SIG-M5 treated with dmso at 0.1 percent for 504 hours (cell line): ENCODE data around the gene GDPD3.

Experiments
- DNase-seq: peaks from one replicate; lab custom pipeline; 2025; ENCODE audit not compliant: unreplicated experiment; lab: John Stamatoyannopoulos, UW

The GDPD3 gene

DNA sequence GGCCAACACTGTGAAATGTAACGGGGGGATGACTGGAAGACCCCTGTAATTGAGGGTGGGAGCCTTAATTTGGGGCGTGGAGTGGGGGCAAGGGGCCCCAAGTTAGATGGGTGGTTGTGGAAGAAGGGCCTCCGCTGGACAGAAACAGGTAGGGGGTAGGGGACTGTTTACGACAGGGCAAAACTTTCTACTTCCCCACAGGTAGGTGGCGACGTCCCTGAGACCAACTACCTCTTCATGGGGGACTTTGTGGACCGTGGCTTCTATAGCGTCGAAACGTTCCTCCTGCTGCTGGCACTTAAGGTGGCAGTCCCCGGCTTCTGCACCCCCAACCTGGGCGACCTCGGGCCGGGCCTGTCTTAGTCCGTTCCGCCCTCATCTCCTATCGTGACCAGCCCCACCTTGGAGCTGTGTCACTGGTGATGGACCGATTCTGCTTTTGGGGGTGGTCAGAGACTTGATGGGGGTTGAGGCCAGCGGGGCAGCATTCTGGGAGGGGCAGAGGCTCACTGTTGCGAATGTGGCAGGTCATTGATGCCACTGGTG lies 30.7 kb downstream of the GDPD3 start:
- no peak for DNase-seq

DNA sequence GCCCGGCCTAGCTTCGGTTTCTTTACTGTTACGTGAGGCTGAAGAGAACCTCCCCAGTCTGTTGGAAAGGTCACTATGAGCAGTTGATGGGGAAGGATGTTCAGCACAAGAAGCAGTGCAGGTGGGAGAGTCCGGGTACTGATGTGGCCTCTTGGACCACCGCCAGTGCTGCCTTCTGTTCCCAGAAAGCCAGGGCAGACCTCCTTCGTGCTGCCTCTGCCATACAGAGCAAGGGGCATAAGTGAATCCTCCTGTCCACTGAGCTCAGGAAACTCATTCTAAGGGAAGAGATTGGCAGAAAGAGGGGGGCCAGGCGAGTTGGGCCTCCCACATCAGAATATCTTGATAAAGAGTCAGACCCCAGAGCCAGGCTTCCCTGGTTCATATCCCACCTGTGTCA lies 33.9 kb downstream of the GDPD3 start:
- DNase-seq: no peak

- no peak for DNase-seq
These were observed 34.6 kb downstream of the GDPD3 start for GRCh38 chr16:30078744-30079143.

GRCh38 chr16:30077656-30078055 lies 35.7 kb downstream of the GDPD3 start:
- DNase-seq: no peak

DNA sequence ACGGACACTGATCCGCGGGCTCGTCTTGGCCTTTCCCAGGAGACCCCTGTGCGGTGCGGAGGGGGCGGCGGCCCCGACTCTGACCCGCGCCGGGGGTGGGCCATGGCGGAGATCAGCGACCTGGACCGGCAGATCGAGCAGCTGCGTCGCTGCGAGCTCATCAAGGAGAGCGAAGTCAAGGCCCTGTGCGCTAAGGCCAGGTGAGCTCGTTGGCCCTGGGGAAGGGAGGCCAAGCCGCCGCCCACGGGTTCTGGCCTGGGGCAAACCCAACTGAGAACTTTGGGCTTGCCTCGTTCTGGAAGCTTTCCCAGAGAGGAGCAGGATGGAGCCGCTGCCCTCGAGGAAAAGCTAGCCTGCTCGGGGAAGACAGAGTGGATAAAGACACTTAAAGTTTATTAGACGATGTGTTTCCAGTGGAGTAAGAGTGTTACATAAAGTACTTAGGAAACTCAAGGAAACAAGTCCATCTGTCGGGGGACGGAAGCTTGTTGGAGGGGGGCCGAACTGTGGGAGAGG lies 37.0 kb downstream of the GDPD3 start:
- no peak for DNase-seq

DNA sequence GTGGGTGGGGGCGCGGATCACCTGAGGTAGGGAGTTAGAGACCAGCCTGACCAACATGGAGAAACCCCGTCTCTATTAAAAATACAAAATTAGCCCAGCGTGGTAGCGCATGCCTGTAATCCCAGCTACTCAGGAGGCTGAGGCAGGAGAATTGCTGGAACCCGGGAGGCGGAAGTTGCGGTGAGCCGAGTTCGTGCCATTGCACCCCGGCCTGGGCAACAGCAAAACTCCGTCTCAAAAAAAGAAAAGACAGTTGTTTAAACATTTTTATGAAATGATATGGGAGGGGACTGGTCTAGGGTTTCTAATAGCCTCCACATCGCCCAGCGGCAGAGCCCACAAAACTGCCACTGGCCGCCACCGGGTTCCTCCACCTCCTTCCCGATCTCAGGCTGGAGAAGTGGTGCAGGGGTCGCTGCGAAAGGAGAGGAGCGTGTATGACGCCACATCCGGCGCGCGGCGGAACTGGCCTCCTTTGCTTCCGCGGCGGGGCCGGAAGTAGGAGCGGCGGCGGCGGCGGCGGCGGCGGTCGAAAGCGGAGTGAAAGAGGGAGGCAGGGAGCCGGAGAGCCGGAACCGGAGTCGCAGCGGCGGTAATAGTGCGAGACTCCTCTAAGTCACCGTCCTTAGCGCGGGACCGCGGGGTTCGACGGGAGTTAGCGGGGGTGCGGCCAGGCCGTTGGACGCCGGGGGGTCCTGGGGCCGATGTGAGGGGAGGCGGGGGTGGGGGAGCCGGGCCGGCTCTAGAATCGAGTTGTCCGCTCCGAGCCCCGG lies 37.6 kb downstream of the GDPD3 start, which contains the start of gene PPP4C:
PPP4C (plus strand) TSS at position 492 of the 773 bp plus-strand sequence. CDS start 384 bp downstream, outside the sequence.
- peak; percentile 85 for DNase-seq

GRCh38 chr16:30070490-30070889 lies 42.8 kb downstream of the GDPD3 start:
- DNase-seq: no peak

DNA sequence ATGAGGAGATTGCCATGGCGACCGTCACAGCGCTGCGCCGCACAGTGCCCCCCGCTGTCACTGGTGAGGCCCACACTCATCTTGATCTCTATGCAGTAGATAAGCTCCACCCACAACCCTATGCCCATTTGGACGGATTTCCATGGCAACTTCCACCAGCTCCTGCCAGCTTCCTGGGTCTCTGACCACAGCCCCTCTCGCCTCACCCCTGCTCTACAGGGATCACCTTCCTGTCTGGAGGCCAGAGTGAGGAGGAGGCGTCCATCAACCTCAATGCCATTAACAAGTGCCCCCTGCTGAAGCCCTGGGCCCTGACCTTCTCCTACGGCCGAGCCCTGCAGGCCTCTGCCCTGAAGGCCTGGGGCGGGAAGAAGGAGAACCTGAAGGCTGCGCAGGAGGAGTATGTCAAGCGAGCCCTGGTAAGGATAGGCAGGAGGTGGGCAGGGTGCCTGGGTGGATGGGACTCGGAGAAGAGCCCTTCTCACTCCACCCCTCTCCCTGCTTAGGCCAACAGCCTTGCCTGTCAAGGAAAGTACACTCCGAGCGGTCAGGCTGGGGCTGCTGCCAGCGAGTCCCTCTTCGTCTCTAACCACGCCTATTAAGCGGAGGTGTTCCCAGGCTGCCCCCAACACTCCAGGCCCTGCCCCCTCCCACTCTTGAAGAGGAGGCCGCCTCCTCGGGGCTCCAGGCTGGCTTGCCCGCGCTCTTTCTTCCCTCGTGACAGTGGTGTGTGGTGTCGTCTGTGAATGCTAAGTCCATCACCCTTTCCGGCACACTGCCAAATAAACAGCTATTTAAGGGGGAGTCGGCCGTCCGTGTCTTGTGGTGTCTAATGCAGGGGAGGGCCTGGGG lies 43.5 kb downstream of the GDPD3 start:
- DNase-seq: no peak

DNA sequence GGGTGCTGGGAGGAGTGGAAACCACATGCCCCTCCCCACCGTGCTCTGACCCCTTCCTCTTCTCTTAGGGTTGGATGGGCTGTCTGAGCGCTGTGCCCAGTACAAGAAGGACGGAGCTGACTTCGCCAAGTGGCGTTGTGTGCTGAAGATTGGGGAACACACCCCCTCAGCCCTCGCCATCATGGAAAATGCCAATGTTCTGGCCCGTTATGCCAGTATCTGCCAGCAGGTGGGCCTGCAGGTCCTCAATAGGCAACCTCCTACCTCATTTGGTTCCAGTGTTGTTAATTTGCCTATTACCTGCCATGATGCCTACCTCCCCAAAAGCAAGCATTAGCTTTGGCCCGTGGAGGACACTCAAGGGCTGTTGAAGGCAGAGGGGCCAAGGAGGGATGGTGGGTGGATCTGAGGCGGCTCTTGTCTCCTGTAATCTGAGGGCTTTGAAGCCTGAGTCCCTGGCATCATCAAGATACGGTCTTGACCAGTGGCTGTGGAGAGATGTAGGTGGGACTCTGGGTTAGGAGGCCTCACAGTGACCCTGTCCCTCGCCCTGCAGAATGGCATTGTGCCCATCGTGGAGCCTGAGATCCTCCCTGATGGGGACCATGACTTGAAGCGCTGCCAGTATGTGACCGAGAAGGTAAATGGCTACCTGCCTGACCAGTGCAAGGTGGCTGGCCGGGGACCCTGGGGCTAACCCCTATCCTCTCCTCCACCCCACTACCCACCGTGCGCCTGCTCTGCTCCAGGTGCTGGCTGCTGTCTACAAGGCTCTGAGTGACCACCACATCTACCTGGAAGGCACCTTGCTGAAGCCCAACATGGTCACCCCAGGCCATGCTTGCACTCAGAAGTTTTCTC lies 44.4 kb downstream of the GDPD3 start:
- peak; percentile 30 for DNase-seq

GRCh38 chr16:30068333-30068732 lies 45.0 kb downstream of the GDPD3 start:
- no peak for DNase-seq

DNA sequence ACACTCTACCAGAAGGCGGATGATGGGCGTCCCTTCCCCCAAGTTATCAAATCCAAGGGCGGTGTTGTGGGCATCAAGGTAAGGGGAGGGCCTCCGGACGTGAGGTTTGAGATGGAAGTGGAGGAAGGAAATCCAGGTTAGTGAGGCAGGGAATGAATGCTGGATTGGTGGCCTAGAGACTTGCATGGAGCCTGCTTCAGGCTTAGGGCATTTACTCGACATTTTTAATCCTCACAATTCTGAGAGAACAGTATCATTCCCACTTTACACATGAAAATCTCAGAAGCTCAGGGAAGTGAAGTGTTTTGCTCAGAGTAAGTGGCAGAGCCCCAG lies 45.8 kb downstream of the GDPD3 start:
- DNase-seq: no peak

DNA sequence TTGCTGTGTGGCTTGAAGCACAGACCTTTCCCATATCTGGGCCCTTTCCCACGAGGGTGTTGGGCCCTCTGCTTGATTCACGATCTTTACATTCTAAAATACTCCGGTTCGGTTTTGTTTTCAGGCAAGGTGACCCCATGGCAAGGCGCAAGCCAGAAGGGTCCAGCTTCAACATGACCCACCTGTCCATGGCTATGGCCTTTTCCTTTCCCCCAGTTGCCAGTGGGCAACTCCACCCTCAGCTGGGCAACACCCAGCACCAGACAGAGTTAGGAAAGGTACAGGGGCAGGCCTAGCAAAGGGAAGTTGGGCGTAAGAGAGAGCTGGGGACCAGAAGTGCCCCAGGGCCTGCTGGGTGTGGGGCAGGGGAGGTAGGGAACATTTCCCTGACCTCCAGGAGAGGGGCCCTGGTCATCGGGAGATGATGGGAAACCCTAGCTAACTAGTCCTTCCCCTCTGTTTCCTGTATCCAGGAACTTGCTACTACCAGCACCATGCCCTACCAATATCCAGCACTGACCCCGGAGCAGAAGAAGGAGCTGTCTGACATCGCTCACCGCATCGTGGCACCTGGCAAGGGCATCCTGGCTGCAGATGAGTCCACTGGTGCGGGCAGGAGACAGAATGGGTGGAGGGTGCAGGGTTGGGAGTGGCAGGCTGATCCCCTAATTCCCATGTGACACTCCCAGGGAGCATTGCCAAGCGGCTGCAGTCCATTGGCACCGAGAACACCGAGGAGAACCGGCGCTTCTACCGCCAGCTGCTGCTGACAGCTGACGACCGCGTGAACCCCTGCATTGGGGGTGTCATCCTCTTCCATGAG lies 46.4 kb downstream of the GDPD3 start:
- no peak for DNase-seq

- DNase-seq: peak; percentile 53
These were observed 47.2 kb downstream of the GDPD3 start for GRCh38 chr16:30065943-30066760.

DNA sequence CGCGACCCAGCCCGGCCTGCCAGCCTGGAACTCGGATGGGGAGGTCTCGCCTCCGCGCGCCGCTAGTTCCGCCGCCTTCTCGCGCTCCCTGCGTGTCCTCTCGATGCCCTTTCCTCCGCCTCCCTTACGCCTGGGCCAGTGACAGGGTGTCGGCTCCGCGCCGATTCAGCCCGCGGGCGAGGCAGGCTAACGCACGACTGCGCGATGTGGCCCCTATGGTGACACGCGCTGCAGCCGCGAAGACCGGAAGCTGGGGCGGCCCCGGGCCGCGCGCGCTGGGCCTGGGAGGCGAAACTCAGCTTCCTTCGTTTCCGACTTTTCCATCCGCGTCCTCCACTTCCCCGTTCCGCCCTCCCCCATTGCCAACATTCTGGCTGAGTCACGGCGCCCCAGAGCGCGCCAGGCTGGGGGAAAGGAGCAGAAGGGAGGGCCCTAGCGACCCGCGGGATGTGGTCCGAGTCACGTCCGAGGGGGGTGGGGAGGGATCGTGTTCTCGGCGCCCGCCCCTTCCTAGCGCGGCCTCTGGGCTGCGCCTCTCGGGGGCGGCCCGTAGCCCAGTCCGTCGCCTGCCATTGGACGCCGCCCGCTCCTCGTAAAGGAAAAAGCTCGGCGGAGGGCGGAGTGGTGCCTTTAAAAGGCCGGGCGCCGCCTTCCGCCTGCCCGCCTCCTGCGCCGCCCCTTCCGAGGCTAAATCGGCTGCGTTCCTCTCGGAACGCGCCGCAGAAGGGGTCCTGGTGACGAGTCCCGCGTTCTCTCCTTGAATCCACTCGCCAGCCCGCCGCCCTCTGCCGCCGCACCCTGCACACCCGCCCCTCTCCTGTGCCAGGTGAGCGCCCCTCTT lies 48.0 kb downstream of the GDPD3 start, which contains the start of gene ALDOA:
ALDOA (plus strand) TSS at position 659 of the 841 bp plus-strand sequence. CDS start 1,138 bp downstream, outside the sequence.
- DNase-seq: peak; percentile 97

DNA sequence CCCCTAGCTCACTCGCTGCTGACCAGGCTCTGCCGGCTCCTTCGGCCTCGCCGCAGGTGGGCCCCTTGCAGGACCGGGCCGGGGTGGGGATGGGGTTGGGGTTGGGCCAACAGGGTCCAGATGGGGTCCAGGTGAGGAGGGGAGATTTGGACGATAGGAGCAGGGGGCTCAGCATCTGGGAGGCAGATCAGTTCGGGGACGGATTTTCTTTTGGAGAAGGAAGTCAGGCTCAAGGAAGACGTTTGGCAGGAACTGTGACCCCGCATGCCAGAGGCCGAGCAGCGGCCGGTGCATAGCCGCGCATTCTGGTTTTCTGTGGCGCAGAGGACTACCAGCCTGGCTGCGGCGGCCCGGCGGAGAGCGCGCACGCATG lies 48.6 kb downstream of the GDPD3 start:
- DNase-seq: no peak

DNA sequence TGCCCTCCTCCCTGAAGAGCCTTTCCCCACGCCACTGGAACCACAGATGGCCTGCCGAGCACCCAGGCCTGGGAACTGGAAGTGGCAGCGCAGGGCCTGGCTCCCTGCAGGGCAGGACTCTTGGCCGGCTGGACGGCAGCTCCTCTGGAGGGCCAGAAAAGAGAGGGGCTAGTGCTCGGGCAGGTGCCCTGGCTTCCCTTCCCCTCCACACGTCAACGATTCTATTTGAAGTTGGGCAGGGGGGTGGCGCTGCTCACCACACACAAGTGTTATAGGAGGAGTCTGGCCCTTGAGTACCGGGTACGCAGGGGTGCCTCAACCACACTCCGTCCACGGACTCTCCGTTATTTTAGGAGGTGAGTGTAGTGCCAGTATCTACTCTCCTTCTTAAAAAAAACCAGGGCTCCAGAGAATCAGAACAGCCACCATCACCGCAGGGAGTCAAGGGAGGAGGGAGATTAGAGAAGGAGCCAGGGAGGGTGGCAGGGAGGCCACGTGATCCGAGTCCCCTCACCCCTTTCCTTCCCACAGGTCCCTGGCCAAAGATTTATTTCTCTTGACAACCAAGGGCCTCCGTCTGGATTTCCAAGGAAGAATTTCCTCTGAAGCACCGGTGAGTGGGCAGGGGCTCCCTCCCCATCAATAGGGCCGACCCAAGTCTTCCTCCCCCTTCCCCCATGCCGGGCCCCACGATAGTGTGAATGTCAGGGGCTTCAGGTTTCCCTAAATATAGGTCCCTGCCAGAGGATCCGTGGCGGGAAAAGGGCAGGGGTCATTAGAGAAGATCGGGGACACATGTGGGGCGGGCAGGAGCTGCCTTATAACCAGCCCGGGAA lies 49.2 kb downstream of the GDPD3 start:
- peak; percentile 79 for DNase-seq

DNA sequence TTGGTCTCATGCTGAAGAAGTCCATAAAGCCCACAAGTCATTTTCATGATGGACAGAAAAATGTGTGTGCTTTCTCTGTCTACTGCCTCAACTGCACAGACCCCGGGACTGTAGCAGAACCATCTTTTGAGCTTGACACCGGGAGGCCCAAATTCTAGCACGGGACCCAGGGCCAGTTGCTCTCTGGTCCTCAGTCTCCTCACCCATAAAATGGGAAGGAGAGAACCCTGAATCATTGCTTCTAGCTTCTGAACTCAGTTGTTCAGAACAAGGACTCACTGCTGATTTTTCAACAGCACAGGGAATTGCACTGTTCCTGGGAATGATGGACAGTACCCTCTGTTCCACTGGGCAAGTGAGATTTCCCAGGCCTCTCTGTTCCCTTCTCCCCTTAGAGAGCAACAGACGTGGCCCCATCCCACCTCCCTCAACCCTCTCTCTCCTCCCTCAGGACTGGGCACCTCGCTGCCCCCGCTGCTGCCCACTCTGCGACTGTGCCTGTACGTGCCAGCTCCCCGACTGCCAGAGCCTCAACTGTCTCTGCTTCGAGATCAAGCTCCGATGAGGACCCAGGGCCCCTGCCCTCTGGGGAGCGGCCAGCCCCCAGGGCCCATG lies 50.0 kb downstream of the GDPD3 start:
- no peak for DNase-seq
